ENCODE measurements around the gene LRRC4C.

DNA sequence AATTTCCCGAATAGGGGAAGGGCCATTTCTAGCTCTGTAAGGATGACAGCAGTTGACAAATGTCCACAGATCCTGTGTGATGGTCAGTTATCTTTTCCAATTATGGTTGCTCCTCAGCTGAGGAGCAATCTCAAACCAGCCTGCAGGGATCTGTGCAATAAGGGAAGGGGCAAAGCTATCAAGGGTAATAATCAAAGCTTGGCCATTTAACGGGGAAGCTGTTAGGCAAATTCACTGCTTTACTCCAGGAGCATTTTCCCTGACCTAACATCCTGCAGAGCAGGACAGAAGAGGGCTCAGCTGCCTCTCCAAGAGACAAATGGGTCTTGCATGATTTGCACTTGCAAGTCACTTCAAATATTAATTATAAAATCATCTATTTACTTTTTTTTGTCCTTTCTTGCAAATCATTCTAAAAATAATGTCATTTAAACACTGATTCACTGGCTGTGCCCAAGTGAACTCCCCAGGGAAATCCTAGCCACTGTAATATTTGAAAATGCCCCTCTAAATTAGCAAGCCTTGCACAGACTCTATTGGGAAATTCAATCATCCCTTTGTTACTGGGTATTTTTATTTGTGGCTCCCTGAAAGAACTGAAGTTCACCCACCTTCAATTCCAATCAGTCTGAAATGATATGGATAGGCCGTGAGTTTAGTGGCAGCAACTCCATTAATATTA is 1256.7 kb downstream of the LRRC4C start:
- TF ChIP-seq POLR2A (IDR thresholded peaks at IDR 0.05; ENCODE audit: low read depth, low read length) (no peak), TAF1 (IDR thresholded peaks at IDR 0.05; ENCODE audit: borderline replicate concordance, low read depth, low read length) (no peak), POLR2AphosphoS5 (IDR thresholded peaks at IDR 0.05; ENCODE audit: low read depth, low read length) (no peak)

Data from GM12892 (cell line).